Measurements from ENCODE around the gene ADM. TPM values are rescaled to one million over a fixed set of nuclear protein-coding genes. Genes with fewer than 3 reads are reported as not detected.

ADM gene
- total RNA-seq, 2 donors from 2014 or later = 20.8 to 21.9 TPM

DNA sequence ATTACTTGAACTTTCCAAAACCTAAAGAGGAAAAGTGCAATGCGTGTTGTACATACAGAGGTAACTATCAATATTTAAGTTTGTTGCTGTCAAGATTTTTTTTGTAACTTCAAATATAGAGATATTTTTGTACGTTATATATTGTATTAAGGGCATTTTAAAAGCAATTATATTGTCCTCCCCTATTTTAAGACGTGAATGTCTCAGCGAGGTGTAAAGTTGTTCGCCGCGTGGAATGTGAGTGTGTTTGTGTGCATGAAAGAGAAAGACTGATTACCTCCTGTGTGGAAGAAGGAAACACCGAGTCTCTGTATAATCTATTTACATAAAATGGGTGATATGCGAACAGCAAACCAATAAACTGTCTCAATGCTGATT, 2.1 kb downstream of the ADM start:
- ATAC-seq (no peak), DNase-seq (no peak)
- intact Hi-C loops (cut with DNase I) = loop anchor here (5.0 to 10.0 kb wide), 4 partner anchors 100 to 692 kb away; no protein-coding TSS in a partner anchor

DNA sequence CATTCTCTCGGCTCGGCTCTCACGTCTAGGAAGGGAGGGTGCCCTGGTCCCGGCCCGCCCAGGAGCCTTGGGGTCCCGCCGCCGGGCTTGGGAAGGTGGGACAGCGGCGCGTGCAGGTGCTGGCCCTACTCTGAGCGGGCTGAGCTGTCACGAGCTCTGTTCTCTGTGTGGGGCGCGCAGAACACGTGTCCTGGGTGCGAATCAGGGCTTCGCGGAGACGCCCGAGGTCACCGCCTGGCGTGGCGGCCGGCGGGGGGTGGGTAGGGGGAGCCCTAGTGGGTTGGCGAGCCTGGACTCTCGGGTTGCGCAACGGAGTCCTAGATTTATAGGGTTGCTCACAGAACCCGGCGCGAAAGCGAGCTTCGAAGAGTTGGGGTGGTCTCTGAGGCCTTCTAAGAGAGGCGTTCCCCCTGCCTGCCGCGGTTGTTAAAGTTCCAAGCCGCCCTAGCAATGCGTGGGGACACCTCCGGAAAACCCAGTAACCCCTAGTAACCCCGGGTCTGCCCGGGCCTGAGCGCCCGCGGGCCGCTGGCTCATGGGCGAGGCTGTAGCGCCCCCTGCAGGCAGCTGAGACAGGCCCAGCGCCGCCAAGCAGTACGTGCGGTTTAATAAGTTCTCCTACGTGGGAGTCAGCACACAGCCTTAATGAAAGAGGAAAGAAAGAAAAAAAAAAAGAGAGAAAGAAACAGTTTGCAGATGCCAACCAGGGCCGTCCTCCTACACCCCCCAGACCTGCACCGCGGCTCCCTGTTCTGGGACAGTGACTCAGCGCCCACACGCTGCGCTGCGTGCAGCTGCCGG, 2.7 kb downstream of the ADM start:
- DNase-seq (peak; percentile 86), ATAC-seq (peak; percentile 60 to 68)
- intact Hi-C loops (cut with DNase I) = loop anchor here (2.0 to 10.0 kb wide), 5 partner anchors 100 to 693 kb away; no protein-coding TSS in a partner anchor

DNA sequence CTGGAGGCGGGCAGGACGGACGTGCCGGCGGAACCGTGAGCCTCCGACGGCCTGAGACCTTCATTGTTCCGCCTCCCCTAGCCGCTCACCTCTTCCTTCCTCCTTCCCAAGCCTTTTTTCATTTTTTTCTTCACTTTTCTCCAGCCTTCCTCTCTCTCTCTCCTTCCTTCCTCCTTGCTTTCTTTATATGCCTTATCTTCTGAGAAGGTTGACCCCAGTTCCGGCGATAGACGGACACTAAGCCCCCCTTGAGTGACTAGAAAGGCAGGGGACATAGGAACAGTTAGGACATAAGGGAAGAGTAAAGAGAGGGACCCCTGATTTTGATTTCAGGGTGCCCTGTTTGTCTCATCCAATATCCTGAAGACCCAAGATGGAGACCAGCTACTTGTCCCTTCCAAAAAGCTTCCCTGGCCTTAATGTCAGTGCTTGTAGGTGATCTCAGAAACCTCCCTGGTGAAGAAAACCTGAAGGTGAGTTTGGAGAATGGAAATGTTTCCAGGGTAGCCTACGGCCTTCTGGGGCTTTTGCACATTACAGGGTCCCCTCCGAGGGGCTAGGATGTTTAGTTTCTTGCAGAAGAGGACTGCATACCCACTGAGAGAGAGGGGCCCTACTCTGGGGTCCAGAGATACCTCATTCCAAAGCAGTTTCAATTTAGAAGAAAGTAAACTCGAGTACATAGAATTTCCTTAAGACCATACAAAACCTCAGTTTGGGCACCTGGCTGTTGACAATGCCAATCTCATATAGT, 3.5 kb downstream of the ADM start:
- ATAC-seq = no peak

DNA sequence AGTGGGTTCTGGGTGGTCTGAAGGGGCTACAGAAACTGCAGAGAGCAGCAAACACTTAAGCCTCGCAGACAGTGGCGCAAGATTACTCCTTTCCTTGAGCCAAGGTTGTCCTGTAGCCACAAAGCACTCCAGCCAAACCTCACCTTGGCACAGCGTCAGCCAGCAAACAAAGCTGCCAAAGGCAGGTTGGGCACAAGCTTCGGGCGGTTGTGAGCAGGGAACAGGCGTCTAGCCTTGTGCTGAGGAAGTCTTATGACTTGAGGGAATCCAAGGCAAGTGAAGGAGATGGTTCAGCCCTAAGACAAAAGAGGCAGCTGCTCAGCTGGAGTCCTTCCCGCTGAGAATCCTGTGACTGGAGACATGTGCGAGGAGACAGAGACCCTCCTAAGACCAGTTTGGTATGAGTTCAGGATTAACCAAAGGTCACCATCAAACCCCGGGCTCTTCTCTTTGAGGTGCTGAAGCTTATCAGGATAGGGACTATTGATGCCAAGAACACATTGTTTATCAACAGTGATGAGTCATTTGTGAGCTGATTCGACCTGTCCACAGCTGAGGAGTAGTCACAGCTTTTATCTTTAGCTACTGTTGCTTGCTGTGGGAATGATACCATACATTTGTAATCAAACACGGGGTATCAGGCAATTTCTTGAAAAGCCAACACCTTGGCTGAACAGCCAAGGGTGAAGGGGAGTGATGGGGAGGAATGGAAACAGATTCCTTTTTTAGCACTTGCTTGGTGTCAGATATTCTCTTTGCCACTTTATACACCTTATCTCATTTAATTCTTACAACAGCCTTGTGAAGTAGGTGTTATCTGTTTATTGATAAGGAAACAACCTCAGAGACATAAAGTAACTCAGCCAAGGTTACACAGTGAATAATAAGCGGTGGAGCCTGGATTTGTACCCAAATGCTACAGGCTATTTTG, 4.6 kb downstream of the ADM start:
- intact Hi-C loops (cut with DNase I) = loop anchor here (2.0 to 10.0 kb wide), 5 partner anchors 102 to 695 kb away; no protein-coding TSS in a partner anchor
- peak; percentile 62 for DNase-seq
- ATAC-seq = peak; percentile 4 to 41

More for the DNA sequence above, 3.5 kb downstream of the ADM start:
- no peak for DNase-seq
- intact Hi-C loops (cut with DNase I) = loop anchor here (2.0 to 10.0 kb wide), 5 partner anchors 101 to 694 kb away; no protein-coding TSS in a partner anchor

DNA sequence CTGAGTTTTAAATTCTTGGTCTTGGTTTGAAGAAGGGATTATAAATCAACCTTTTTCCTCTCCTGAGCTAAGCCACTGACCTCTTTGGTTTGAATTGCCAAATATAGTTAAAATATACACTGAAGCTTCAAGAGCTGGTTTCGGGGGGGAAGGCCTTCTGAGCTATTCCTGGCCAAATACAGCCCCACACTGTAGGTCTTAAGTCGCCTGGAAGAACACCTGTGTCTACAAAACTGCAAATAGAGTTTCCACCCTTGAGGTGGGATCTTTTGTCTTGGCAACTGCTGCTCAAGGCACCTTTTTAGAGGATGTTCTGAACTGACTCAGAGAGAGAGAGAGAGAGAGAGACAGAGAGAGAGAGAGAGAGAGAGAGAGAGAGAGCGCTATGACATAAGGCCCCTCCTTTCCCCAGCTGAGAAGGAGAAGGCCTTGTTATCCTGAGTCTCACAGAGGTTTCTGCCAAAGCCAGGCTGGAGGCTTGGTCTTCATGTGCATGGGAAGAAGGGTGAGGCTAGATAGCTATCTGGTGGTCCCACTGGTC, 5.5 kb downstream of the ADM start:
- DNase-seq (no peak), ATAC-seq (no peak)
- intact Hi-C loops (cut with DNase I) = no loop called here

DNA sequence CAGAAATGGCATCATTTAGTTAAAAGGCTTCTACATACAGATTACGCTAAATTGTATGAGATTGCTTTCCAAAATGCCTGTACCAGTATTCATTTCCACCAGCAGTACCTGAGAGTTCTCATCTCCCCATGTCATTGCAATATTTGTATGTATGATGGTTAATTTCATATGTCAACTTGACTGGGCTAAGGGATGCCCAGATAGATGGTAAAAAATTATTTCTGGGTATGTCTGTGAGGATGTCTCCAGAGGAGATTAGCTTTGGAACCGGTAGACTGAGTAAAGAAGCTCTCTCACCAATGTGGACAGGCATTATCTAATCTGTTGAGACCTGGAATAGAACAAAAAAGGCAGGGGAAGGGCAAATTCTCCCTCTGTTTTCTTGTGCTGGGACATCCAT, 6.9 kb downstream of the ADM start:
- no peak for ATAC-seq
- no peak for DNase-seq
- intact Hi-C loops (cut with DNase I) = no loop called here

DNA sequence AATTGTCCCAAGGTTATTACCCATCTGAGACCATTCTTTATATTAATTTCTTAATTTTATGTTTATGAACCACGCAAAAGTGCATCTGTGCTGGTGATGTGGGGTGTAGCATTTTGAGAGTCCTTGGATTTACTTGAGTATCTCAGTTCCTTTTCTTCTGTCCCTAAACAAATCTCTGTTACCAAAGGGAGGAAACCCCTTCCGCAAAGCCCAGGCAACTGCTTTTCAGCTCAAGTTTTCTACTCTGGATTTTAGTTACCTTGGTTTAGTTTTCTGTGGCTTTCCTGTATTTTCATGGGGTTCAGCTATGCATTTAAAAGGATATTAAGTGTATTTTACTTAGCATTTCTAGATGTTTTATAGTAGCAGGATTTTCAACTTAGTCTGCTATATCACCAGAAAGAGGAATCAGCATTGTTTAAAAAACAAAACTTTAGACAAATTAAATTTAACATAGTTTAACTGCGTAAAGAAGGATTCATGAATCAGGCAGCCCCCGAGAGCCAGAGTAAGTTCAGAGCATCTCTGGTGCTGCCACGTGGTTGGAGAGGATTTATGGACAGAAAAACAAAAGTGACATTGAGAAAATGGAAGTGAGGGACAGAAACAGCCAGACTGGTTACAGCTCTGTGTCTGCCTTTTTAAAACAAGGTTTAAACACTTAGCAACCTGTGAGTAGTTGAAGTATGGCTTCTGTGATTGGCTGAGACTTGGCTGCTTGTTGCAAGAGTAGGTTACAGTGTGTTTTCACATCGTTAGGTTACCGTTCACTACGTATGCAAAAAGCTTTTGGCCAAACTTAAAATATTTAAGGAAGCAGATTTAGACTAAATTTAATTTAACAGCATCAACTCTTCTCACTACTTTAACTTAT, 9.6 kb downstream of the ADM start:
- intact Hi-C loops (cut with DNase I) = no loop called here
- peak; percentile 47 to 70 for ATAC-seq
- no peak for DNase-seq

DNA sequence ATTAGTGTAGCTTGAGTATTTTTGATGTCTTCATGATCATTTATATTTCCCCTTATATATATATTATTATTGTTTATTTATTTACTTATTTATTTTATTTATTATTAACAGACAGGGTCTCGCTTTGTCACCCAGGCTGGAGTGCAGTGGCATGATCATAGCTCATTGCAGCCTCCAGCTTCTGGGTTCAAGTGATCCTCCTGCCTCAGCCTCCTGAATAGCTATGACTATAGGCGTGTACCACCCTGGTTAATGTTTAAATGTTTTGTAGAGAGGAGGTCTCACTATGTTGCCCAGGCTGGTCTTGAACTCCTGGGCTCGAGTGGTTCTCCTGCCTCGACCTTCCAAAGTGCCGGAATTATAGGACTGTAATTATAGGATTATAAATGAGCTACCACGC, 10.2 kb downstream of the ADM start:
- intact Hi-C loops (cut with DNase I) = no loop called here
- DNase-seq (no peak), ATAC-seq (no peak)

DNA sequence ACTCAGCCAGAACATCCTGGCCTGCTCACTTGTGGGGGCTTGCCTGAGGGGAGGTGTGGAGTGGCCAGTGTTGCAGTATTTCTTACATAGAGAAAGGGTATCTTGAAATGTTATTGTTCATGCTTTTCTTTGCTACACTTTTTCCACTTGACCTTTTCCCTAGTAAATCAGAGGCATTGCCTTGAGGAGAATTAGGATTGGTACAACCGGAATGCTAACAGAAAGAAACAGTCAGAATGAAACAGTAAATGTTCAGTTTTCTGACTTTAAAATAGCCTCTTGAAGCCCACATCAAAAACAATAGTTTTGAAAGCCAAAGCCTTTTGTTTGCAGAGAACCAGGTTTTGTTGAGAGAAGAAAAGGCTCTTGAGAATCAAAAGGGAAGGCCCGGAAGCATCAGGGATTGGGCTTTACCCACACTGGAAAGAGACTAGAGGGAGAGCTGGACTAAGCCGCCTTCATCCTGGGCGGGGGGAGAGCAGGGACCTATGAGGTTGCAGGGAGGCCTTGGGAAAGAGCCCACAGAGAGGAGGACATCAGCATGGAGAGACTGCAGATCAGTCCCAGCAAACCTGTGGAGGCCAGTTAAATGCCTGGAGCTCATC, 12.4 kb downstream of the ADM start:
- DNase-seq (no peak), ATAC-seq (peak in 1 of 2 donors; percentile 15)
- intact Hi-C loops (cut with DNase I) = no loop called here

DNA sequence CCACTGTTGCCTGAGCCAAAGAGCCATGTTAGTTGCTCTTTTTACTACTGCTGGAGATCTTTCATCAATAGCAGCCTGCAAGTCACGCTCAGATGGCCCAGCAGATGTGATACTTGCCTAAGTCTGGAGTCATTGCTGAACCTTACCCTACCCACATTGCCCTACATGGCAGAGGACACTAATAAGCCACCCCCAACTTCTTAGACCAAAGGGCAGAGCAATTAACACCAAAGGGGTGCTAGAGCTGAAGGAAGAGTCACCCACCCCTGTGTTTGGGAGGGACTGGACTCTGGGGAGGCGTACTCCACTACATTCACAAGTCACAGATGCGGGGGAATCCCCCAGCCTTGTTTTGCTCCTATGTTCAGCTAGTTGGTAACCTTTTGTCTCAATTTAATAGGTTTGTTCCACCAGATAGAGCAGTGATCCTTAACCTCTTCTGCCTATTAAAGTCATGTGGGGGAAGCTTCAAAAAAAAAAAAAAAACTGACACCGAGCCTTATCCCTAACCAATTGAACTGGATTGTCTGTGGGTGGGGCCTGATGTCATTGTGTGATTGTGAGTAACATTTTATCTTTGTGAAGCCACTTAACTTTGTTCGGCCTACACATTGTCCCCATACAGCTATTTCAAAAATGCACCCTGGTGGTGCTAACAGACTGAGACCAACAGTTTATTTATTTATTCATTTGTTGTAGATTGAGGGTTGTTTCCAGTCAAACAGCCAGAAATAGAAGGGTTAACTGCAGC, 13.1 kb downstream of the ADM start:
- ATAC-seq (peak in 1 of 2 donors; percentile 62), DNase-seq (no peak)
- intact Hi-C loops (cut with DNase I) = no loop called here

DNA sequence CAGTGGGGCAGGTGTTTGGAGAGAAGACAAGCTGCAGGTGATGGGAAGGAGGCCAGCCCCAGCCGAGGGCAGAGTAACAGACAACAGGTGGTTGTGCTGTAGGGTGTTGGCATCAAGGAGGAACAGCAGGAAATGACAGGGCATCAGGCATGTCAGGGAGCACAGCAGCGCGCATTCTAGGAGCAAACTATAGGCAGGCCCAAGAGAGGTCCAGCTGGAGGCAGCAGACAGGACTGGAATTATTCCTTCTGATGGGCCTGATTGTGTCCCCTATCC, 13.6 kb downstream of the ADM start:
- DNase-seq = no peak
- intact Hi-C loops (cut with DNase I) = no loop called here
- ATAC-seq = no peak

DNA sequence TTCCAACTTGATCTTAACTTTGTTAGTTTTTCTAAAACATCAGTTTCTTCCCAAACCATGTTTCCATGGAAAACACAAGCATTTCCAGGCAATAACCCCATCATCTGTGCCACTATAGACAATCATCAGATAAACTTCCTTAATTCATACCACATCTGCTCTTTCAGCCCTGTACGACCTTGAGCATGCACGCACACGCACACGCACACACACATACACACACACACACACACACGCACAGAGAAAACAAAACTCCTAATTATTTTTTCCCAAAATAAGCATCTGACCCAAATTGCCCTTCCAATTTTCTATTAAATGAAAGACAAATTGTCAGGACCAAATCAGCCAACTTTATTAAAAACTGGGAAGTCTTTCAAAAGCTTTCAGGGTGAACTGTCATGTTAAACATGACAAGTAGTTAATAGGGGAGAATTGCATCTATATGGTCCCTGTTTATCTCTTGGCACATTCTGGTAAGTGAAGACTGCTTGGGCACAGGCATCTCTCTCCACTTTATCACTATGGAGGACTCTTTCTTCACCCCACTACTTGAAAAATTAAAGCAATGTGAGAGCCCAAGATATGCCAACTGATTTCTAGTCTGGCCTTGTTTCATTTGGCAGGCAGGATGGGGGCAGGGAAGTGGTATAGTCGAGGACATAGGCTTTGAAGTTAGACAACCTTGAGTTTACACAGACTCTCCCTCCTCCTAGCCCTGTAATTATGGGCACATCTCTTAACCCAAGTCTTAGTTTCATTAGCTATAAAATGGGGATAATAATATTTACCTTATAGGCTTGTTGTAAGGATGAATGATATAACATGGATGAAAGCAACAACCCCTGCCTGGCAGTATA, 15.1 kb downstream of the ADM start:
- intact Hi-C loops (cut with DNase I) = loop anchor here (5.0 to 10.0 kb wide), 3 partner anchors 345 to 563 kb away; no protein-coding TSS in a partner anchor
- DNase-seq (no peak), ATAC-seq (no peak)

DNA sequence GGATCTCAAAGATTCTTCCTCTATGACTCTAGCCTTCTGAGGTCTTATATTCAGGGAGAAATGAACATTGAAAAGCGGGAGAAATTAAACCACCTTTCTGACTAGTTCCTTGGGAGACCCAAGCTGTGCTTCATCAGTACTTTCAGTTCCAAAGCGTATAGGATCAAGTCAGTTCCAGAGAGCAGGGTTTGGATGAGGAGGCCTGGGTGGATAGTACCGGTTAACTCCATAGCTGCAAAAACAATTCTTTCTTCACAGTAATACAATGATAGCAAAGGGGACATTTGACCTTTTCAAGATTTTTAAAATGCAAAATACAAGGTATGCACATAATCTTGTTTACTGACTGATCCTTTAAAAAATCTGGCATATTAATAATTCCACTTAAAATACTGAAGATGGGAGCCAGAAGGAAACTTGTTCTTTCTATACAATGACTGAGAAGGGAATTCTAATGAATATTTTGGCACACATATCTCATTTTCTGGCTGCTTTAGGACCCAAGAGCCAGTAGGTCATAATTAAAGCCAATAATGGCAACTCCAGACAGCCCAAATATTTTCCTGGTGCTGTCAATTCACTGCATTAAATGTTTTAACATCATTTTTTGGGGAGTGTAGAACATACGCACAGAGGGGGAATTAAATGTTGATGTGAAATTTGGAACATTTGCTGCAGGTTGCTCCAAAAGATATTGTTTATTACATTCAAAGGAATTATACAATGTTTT, 16.0 kb downstream of the ADM start:
- ATAC-seq (no peak), DNase-seq (no peak)
- intact Hi-C loops (cut with DNase I) = loop anchor here (5.0 to 10.0 kb wide), 3 partner anchors 346 to 564 kb away; no protein-coding TSS in a partner anchor

DNA sequence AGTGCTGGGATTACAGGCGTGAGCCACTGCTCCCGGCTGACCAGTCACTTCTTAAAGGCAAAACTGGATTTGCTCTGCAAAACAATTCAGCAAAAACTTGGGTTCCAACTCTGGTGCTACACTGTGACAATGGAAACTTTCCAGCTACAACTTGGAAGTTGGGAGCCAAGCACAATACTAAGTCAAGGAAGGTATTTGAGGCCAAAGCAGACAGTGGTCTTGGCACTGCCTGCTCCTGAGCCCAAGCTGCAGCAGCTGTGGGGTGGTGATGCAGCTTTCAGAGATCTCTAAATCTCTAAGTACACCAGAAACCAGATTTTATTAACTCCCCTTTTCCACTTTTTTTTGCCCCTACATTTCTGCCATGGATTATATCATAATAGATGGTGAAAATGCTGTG, 17.5 kb downstream of the ADM start:
- ATAC-seq = peak; percentile 21 to 31

More for the DNA sequence above, 17.5 kb downstream of the ADM start:
- intact Hi-C loops (cut with DNase I) = loop anchor here (5.0 to 10.0 kb wide), 3 partner anchors 348 to 565 kb away; no protein-coding TSS in a partner anchor
- peak; percentile 46 for DNase-seq
